Erythroblast (primary cell): ENCODE data around the gene MMP1.

Experiments
- DNase-seq, 2 experiments: peaks; one replicate each; lab custom pipeline; 2025; lab: John Stamatoyannopoulos, UW
- GATA1 ChIP-seq: IDR thresholded peaks from 2 replicates; pipeline ENCODE4 v1.6.1; 2011; ENCODE audit warnings: low read depth, mild to moderate bottlenecking, control low read depth, low read length, moderate library complexity
- POLR2A ChIP-seq: IDR thresholded peaks from 2 replicates; pipeline ENCODE4 v1.6.1; 2011; ENCODE audit warnings: mild to moderate bottlenecking, low read length

Gene MMP1

DNA sequence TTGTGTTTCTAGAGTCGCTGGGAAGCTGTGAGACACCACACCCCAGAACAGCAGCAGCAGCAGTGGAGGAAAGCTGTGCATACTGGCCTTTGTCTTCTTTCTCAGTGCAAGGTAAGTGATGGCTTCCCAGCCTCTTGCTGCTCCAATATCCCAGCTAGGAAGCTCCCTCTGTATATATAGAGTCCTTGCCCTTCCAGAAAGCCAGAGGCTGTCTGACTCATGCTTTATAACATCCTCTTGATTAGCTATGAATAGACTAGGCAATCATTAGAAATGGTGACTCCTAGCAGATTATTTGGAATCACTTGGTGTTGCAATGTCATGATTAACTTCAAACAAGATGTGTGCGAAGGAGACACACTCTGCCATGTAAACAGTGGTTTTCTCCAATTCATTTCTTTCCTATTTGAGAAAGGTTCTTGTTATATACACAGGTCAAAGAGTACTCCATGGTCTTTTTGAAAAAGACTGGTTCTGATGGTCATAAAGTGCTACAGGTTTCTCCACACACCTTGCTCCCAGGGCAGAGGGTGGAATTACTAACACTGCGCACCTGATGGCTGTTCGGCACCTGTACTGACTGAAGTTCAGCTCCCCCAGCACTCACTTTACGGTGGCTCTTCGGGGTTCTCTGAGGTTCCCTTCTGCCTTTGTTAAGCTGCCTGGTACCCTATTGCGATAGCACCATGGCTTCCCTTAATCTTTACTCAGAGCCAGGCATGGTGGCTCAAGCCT lies at the start of gene MMP1:
Gene MMP1 (minus strand): TSS at position 149 of the 735 bp plus-strand sequence. CDS start 68 bp downstream, at position 81.
- DNase-seq, result no peak
- TF ChIP-seq GATA1 (no peak), POLR2A (no peak)

DNA sequence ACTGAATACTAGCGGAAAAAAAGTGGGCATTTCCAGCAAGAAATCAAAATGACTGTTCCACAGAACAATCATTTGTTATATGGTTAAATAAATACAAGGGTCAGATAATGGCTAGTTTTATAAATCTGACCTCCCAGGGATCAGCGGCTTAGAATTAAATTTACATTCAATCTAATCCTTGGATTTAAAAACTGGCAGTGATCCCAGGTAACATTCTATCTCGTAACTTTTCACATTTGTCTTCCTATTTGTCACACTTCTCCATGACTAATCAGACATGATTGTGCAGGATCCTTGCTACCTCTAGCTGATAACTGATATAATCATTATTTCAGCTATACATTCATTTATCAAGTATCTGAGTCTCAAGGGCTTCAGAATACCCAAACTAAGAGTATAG lies 48.3 kb upstream of the MMP1 start:
- TF ChIP-seq POLR2A (no peak), GATA1 (no peak)
- no peak for DNase-seq

DNA sequence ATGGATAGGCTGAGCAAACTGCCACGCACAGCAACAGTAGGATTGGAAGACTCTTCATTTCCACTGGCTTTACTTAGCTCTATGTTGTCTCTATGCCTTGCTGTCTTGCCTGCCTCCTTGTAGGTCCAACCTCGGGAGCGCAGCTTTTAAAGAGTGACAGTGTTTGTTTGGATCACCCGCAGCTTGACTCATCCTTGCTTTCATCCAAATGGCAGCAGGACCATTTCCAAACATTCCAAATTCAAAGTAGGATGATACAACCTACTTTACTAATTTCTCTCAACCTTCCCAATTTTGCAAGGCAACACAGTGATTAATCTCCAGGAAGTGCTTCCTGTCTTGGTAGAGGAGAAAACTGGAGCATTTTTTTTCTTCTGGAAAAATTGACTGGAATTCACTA lies 45.5 kb upstream of the MMP1 start, which contains the start of gene MMP3:
Gene MMP3 (minus strand): TSS at position 121 of the 400 bp plus-strand sequence. CDS start 63 bp downstream, at position 58.
- TF ChIP-seq POLR2A, result no peak
- no peak for TF ChIP-seq GATA1
- no peak for DNase-seq

DNA sequence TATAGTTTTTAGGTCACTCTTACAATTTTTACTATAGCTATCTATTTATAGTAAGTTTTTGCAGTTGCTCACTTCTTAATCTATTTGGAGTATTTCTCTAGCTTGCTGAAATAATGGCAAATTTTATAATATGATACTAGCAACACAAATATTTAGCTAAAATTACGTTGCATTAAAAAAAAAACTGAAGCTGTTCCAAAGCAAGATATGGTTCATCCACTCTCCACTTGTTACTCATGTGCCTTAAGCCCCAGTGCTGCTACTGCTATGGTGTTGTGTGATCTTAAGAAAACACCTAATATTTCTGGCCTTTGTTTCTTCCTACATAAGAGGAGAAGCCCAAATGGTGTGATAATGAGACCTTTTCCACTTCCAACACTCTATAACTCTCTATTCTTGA lies 45.0 kb upstream of the MMP1 start:
- no peak for DNase-seq
- no peak for TF ChIP-seq GATA1
- no peak for TF ChIP-seq POLR2A

DNA sequence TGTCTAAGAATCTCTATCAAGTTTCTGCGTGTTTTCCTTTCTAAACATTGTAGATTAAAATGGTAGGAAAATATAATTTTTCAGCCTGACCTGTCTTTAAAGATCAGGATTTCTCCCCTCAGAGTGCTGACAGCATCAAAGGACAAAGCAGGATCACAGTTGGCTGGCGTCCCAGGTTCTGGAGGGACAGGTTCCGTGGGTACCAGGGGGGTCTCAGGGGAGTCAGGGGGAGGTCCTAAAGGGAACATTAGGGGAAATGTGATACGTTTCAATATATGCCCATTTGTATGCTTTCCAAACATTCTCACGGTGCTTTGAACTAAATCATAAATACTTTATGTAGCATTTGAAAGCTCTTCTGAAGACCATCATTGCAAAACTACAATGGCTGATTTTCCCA lies 42.1 kb upstream of the MMP1 start:
- DNase-seq, result no peak
- TF ChIP-seq GATA1 (no peak), POLR2A (no peak)

DNA sequence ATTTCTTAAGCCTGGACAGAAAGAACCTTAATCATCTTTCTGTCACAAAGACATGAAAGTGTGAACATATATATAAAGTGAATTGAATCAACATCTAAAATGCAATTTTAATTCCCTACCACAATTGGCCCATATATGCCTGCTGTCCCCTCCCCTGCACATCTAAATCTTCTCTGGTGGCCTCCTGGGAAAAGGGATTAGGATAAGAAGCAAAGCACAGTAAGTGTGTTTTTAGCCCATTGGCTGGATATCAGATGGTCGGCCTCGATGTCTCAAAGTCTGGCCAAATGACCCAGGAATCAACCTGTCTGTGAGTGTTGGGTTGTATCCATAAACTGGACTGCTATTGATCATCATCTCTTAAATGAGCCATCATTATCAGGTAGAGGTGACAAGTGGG lies 39.7 kb upstream of the MMP1 start:
- no peak for DNase-seq
- no peak for TF ChIP-seq GATA1
- no peak for TF ChIP-seq POLR2A

DNA sequence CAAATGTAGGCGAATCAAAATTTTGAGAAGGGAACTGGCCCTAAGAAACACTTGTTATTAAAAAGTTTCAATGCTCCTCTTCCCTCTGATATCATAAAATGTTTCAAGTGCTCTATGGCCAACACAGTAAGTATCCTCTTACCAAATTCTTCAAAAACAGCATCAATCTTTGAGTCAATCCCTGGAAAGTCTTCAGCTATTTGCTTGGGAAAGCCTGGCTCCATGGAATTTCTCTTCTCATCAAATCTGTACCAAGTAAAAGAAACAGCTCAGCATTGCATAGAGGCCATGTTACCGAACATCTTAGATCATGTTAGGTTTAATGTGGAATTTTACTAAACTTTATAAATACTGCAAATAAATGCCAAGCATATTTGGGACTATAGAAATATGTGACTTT lies 39.2 kb upstream of the MMP1 start:
- TF ChIP-seq GATA1 (no peak), POLR2A (no peak)
- no peak for DNase-seq

DNA sequence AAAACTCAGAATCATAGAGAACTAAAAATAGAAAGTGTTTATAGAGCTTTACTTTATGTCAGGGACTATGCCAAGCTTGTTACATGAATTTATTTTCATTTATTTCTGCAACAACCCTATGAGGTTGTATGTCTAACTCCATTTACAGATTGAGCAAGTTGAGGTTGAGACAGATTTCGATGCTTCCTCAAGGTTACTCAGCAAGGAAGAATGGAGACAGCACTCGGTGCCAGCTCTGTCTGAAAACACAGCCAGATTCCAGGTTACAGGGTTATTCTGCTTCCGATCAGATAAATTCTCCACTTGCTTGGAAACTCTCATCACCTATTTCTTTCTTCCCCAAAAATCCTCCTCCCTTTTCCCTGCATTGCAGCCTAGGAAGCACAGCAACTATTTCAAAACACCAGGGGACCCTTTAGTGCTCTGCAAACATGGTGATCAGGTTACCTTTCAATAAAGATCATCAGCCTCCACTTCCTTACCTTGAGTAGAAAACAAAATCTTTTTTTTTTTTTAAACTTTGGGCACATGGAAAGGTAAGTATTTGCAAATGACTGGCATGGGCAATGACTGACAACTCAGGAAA lies 38.4 kb upstream of the MMP1 start:
- TF ChIP-seq GATA1 (no peak), POLR2A (no peak)
- no peak for DNase-seq

DNA sequence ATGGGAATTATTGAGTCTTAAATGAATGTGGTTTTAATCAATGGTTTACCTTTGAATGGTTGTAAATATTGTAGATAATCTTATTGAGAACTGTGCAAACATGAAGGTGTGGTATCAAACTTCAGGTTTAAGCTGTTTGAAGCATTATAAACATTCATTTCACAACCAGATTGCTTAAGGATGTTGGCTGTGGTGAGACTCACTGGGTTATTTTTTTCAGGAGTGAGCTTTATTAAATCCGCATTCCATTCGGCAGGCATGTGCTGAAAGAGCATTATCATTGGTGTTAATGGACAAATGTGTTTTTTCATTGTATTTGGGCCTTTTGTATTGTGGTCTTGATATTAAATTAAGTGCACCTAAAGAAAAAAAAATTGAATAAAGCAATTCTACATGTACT lies 35.8 kb upstream of the MMP1 start:
- no peak for DNase-seq
- TF ChIP-seq POLR2A (no peak), GATA1 (no peak)

DNA sequence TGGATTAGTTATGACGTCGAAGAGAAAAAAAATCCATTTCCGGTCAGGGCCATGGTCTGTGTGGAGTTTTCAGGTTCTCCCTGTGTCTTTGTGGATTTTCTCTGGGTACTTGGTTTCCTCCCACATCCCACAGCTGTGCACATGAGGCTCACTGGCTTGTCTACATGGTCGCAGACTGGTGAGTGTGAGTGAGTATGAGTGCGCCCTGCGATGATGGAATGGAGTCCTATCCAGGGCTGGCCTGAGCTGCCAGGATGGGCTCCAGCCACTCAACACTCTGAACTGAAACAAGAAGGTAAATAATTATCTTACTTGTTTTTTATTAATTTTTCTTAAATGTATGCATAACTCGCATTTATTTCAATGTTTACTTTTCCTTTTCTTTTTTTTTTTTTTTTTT lies 34.7 kb upstream of the MMP1 start:
- no peak for DNase-seq
- no peak for TF ChIP-seq POLR2A
- no peak for TF ChIP-seq GATA1

DNA sequence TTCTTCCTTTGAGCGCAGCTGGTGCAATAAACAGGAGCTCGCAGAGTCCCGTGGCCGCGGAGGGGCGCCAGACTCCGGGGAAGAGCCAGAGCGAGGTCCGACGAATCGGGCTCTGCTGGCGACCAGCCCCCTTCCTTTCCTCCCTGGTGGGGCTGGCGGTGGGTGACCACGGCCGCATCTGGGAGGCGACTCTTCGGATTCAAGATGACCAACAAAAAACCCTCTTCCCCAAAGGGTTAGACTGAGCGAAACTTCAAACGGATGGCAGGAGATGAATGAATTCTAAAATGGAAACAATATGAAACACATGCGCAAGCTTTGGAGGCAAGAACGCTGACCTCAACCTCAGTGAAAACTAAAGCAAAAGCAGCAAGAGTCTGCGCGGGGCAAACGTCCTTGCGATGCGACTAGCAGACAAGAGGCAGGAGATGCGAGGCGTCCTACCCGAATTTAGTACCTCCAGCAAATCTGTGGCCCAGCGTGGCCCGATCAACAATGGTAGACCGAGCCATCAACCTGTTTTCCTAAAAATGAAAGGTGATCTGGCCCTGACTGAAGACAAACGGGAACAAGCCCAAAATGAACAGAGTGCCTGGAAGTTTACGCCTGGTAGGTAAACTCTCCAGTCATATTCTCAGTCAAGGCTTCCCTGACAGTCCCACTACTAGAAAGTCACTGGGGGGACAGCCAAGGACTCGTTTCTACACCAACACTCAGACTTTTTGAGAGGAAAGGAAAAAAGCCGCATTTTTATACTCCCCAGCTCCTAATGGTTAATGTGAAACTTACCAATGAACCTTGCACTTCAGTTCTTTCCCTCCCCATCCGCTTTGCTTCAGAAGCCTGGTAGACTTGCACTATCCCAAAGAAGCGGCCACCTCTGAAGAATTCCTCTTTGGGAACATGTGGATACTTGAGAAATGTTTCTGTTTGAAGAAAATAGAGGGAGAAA lies 33.8 kb upstream of the MMP1 start:
- DNase-seq, result peak; percentile 10 to 14

DNA sequence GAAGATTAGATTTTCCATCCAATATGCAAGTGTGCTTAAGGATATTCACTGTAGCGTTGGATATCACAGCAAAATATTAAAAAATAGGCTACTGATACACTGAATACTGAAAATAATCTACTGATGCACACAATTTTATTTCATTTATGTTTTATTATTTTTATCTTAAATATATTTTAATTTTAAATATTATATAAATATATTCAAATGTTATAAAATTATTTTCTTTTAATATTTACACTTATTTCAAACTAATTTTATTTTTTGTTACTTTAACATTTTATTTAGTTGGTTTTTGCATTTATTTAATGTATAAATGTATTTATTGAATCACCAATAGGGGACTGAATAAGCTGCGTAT lies 33.1 kb upstream of the MMP1 start:
- no peak for DNase-seq
- TF ChIP-seq POLR2A, result no peak
- no peak for TF ChIP-seq GATA1

More for the DNA sequence above, 33.8 kb upstream of the MMP1 start:
- TF ChIP-seq GATA1 (no peak), POLR2A (no peak)

DNA sequence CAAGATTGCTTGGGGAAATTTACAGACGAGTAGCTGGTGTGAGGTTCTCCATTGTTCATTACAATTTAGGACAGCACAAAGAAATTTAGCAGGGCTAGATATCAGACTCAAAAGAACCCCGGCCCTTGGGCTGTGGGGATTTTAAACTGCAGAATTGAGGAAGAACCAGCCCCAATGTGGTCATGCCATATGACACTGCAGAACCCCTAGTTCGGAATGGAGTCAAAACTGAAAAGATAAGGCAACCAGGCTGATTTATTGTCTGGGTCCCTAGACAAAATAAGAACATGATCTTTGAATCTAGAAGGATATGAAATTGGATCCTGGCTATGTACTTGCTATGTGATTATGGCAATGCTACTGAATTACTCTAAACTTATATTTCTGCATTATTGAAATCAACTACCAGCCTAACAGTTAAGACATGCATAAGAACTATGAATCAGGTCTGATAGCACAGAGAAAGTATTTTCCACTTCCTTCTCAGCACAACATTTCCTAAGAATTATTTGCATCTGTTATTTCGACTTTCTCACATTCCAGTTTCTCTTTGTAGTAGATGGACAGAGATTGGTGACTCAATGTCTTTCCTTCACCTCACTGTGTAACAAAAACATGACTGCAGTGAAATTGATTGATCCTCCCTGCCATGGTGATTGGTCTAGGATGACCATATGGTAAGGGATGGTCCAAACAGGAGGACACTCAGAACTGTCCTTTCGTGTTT lies 32.2 kb upstream of the MMP1 start:
- no peak for DNase-seq
- no peak for TF ChIP-seq GATA1
- TF ChIP-seq POLR2A, result no peak

DNA sequence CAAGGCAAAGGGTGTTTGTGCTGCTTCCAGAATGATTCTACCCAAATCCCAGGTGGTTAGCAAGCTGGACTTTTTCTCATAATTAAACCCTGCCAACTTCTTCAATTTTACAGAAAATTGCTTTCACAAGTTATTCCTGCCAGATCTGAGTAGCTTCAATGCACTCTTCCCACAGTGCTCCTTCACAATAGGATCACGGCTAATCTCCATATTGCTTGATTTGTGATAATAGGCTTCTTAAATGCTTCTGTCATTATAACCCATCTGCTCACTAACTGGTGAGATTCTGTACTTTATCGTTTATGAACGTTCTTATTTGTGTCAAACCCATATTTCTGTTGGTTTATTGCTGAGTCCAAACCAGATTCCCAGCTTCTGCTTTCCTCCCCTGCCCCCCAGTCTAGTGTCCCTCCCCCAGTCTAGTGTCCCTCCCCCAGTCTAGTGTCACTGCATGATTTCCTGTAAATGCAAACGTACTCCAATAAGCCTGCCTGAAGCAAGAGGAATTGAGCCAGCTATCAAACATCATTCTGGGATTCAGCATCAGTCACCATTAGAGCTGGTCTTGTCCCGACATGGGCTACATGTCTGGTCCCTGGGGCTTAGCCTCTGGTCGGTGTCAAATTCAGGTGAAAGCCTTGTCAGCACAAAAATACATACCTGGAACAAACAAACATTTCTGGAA lies 31.5 kb upstream of the MMP1 start:
- no peak for DNase-seq
- no peak for TF ChIP-seq GATA1
